GM12878 (cell line): ENCODE results near the gene TPRA1. TPM values are rescaled to one million over a fixed set of nuclear protein-coding genes. Genes with fewer than 3 reads are reported as not detected.

Experiments
- ATAC-seq: fragments of 200-7000 bp; cut with Tn5 transposase; 3 replicates; pipeline ENCODE4 v1.9.1; 2020; ENCODE audit warnings: mild to moderate bottlenecking, moderate library complexity
- BruUV-seq: library from RNA; stranded (reverse); fragments of 400-500 nt; replicated peaks from 2 replicates; lab custom pipeline; 2021; lab: Mats Ljungman, UMichigan
- CTCF ChIA-PET: fragments of 300-600 bp; sonication (Branson Sonifier 250); formaldehyde crosslinking; extraction: SDS; loops from one replicate; lab custom pipeline; 2021; ENCODE audit warnings: inconsistent platforms; lab: Yijun Ruan, JAX
- POLR2A ChIA-PET: fragments of 350-600 bp; formaldehyde crosslinking; extraction: SDS; loops from one replicate; lab custom pipeline; 2021; ENCODE audit warnings: inconsistent platforms; lab: Charles Lee
- RAD21 ChIA-PET: fragments of 300-600 bp; sonication (Branson Sonifier 250); formaldehyde crosslinking; loops from one replicate; lab custom pipeline; 2023; ENCODE audit warnings: antibody characterized with exemption; ENCODE audit not compliant: unreplicated experiment; lab: Charles Lee
- SMC1A ChIA-PET: fragments of 300-600 bp; sonication (Branson Sonifier 250); formaldehyde crosslinking; loops from one replicate; lab custom pipeline; 2023; ENCODE audit not compliant: unreplicated experiment, uncharacterized antibody; lab: Charles Lee
- DNase-seq: peaks from one replicate; pipeline ENCODE4 v3.0.0-alpha.2; 2011; ENCODE audit warnings: low read depth, low spot score
- FAIRE-seq: peaks from 3 replicates; lab custom pipeline; 2011; peaks lifted over from hg19 to GRCh38; lab: Jason Lieb, UNC
- H2AFZ ChIP-seq: 2 replicates; pipeline ENCODE4 v1.6.0; 2011; ENCODE audit warnings: low read depth, low read length, control low read depth; ENCODE audit not compliant: control insufficient read depth
- H3K27ac ChIP-seq: 2 replicates; pipeline ENCODE4 v1.5.1; 2011; ENCODE audit warnings: control low read depth; ENCODE audit not compliant: control insufficient read depth, insufficient read depth
- H3K27me3 ChIP-seq, 2 experiments: replicated peaks in 1 of 2; 2 replicates each; pipeline versions ENCODE4 v1.6.0 to v1.6.1; 2011; ENCODE audit warnings: low read length in 1 of 2; ENCODE audit not compliant: control insufficient read depth in 2 of 2, insufficient read depth in 2 of 2
- H3K36me3 ChIP-seq, 2 experiments: 2 replicates each; pipeline ENCODE4 v1.5.1; 2011; ENCODE audit warnings: low read length in 1 of 2; ENCODE audit not compliant: control insufficient read depth in 2 of 2, insufficient read depth in 2 of 2
- H3K4me1 ChIP-seq: 2 replicates; pipeline ENCODE4 v1.6.1; 2011; ENCODE audit warnings: mild to moderate bottlenecking, low read length, moderate library complexity, mixed read lengths; ENCODE audit not compliant: control insufficient read depth, insufficient read depth
- H3K4me2 ChIP-seq: 2 replicates; pipeline ENCODE4 v1.6.0; 2011; ENCODE audit warnings: control low read depth; ENCODE audit not compliant: control insufficient read depth, insufficient read depth
- H3K4me3 ChIP-seq: fragments of 200-600 bp; sonication (generic); 2 replicates; pipeline ENCODE4 v1.5.1; 2016
- H3K79me2 ChIP-seq: 2 replicates; pipeline ENCODE4 v1.6.0; 2011; ENCODE audit warnings: low read length; ENCODE audit not compliant: control insufficient read depth, insufficient read depth
- H3K9ac ChIP-seq: 2 replicates; pipeline ENCODE4 v1.8.0; 2011; ENCODE audit warnings: low read length, control low read depth, mixed read lengths; ENCODE audit not compliant: control insufficient read depth, insufficient read depth
- H3K9me3 ChIP-seq: replicated peaks from 3 replicates; pipeline ENCODE4 v1.5.1; 2011; ENCODE audit warnings: mild to moderate bottlenecking, low read length; ENCODE audit not compliant: control insufficient read depth, insufficient read depth
- H4K20me1 ChIP-seq: 2 replicates; pipeline ENCODE4 v1.6.0; 2011; ENCODE audit not compliant: control insufficient read depth, insufficient read depth
- BCL3 ChIP-seq: IDR thresholded peaks from 2 replicates; pipeline ENCODE4 v1.6.1; 2011; ENCODE audit warnings: borderline replicate concordance, low read depth, mild to moderate bottlenecking, moderate library complexity, low read length; ENCODE audit not compliant: insufficient read depth, poor library complexity, severe bottlenecking
- BHLHE40 ChIP-seq, 2 experiments: fragments of 450-650 bp in 1 of 2; IDR thresholded peaks; 2 replicates each; pipeline ENCODE4 v1.6.1; 2011 to 2017; ENCODE audit warnings: low read depth in 2 of 2, borderline replicate concordance in 1 of 2, improper control_type of control experiment in 1 of 2, low read length in 1 of 2, mild to moderate bottlenecking in 1 of 2
- BMI1 ChIP-seq: fragments of 450-650 bp; IDR thresholded peaks from 2 replicates; pipeline ENCODE4 v1.6.1; 2016; ENCODE audit warnings: mild to moderate bottlenecking, moderate library complexity, borderline replicate concordance
- BRCA1 ChIP-seq: IDR thresholded peaks from 2 replicates; pipeline ENCODE4 v1.6.1; 2011; ENCODE audit warnings: low read depth, low read length, improper control_type of control experiment
- CHD4 ChIP-seq: fragments of 200-600 bp; sonication (generic); IDR thresholded peaks from 2 replicates; pipeline ENCODE4 v1.6.1; 2016; ENCODE audit warnings: mild to moderate bottlenecking
- CREB1 ChIP-seq: IDR thresholded peaks from 2 replicates; pipeline ENCODE4 v1.6.1; 2012; ENCODE audit warnings: low read depth, mild to moderate bottlenecking, inconsistent platforms
- DPF2 ChIP-seq: fragments of 450-650 bp; IDR thresholded peaks from 2 replicates; pipeline ENCODE4 v1.6.1; 2017; ENCODE audit warnings: mild to moderate bottlenecking
- EGR1 ChIP-seq, 2 experiments: IDR thresholded peaks; 1 replicate in 1 of 2; 2 replicates in 1 of 2; pipeline ENCODE4 v1.6.1; 2011 to 2012; ENCODE audit warnings: low read depth in 2 of 2, low read length in 2 of 2, borderline replicate concordance in 1 of 2, mild to moderate bottlenecking in 1 of 2, moderate library complexity in 1 of 2
- ETV6 ChIP-seq, 2 experiments: fragments of 450-650 bp in 1 of 2; IDR thresholded peaks in 1 of 2; conservative IDR thresholded peaks in 1 of 2; 2 replicates each; pipeline ENCODE4 v1.6.1; 2014; ENCODE audit warnings: antibody characterized with exemption in 1 of 2, borderline replicate concordance in 1 of 2, low read depth in 1 of 2, mild to moderate bottlenecking in 1 of 2, moderate library complexity in 1 of 2
- HCFC1 ChIP-seq: fragments of 150-350 bp; IDR thresholded peaks from 2 replicates; pipeline ENCODE4 v1.6.1; 2014; ENCODE audit warnings: low read length
- IRF4 ChIP-seq: IDR thresholded peaks from 2 replicates; pipeline ENCODE4 v1.6.1; 2011; ENCODE audit warnings: low read depth, low read length
- LARP7 ChIP-seq: fragments of 450-650 bp; IDR thresholded peaks from 2 replicates; pipeline ENCODE4 v1.6.1; 2017; ENCODE audit warnings: mild to moderate bottlenecking
- MTA2 ChIP-seq: fragments of 450-650 bp; IDR thresholded peaks from 2 replicates; pipeline ENCODE4 v1.6.1; 2016; ENCODE audit warnings: low read depth, mild to moderate bottlenecking, moderate library complexity
- NR2F1 ChIP-seq: fragments of 450-650 bp; conservative IDR thresholded peaks from 2 replicates; pipeline ENCODE4 v1.6.1; 2017; ENCODE audit warnings: mild to moderate bottlenecking
- PML ChIP-seq: IDR thresholded peaks from 2 replicates; pipeline ENCODE4 v1.6.1; 2012; ENCODE audit warnings: low read length, inconsistent platforms
- POLR2AphosphoS5 ChIP-seq: IDR thresholded peaks from 2 replicates; pipeline ENCODE4 v1.6.1; 2011; ENCODE audit warnings: mild to moderate bottlenecking, low read length, inconsistent platforms
- RAD21 ChIP-seq: IDR thresholded peaks from 2 replicates; pipeline ENCODE4 v1.6.1; 2011; ENCODE audit warnings: mild to moderate bottlenecking, low read depth, low read length, moderate library complexity; ENCODE audit not compliant: insufficient read depth
- SREBF1 ChIP-seq: IDR thresholded peaks from 2 replicates; pipeline ENCODE4 v1.6.1; 2012; ENCODE audit warnings: mild to moderate bottlenecking, low read length
- SUZ12 ChIP-seq: fragments of 200-600 bp; sonication (generic); IDR thresholded peaks from one replicate; pipeline ENCODE4 v1.6.1; 2018; ENCODE audit warnings: antibody characterized with exemption, mild to moderate bottlenecking; ENCODE audit not compliant: unreplicated experiment
- ZNF217 ChIP-seq: fragments of 450-650 bp; IDR thresholded peaks from 2 replicates; pipeline ENCODE4 v1.6.1; 2017; ENCODE audit warnings: antibody characterized with exemption, mild to moderate bottlenecking
- WGBS: methylation state at CpG from one replicate; pipeline ENCODE4 v1.1.6; 2016; ENCODE audit warnings: low lambda C conversion rate; ENCODE audit not compliant: insufficient replicate concordance, insufficient coverage; ENCODE audit errors: missing lambda C conversion rate; 5-methylcytosine and 5-hydroxymethylcytosine counted together
- in situ Hi-C: fragments of 300-500 bp; cut with MboI; formaldehyde crosslinking; loops from 9 replicates; pipeline ENCODE4 v1.14.3; 2018; ENCODE audit warnings: mixed read lengths
- intact Hi-C: fragments of 100-400 bp; cut with micrococcal nuclease; formaldehyde crosslinking; loops from one replicate; pipeline ENCODE4 v1.14.2; 2022; ENCODE audit not compliant: unreplicated experiment
- polyA plus RNA-seq, 11 experiments: library from polyadenylated mRNA; depleted of rRNA in 4 of 11; unstranded in 6 of 11; stranded (reverse) in 5 of 11; fragments of >200 nt; fragmentation: Nextera tagmentation in 4 of 11; fragmentation: Illumina TruSeq in 1 of 11; extraction: Ambion mirVana in 4 of 11; extraction: Trizol in 1 of 11; gene quantifications; 1 replicate in 1 of 11; 2 replicates in 10 of 11; pipeline versions ENCODE4 v1.2.1 to v1.2.3, GENCODE V29; 2011 to 2016; ENCODE audit warnings: inconsistent platforms in 2 of 11, missing spikeins in 2 of 11, low read depth in 1 of 11
- total RNA-seq, 4 experiments: library from RNA; depleted of rRNA in 3 of 4; stranded (reverse); fragments of >200 nt in 3 of 4; fragmentation: Illumina TruSeq in 1 of 4; extraction: Trizol in 1 of 4; gene quantifications; 2 replicates each; pipeline versions ENCODE4 v1.2.1 to v1.2.3, GENCODE V29; 2013 to 2021
- TF ChIP-seq, protein P1 (sequence below): fragments of 150-350 bp; IDR thresholded peaks from 2 replicates; pipeline ENCODE4 v1.6.1; 2016; ENCODE audit warnings: low read depth, low read length

Gene TPRA1
- total and polyA plus RNA-seq, 10 of the 15 experiments (the other 5 are each of a cell fraction or from before 2014, with no cell fraction given), result 1.8 to 39.6 (median 26.6) TPM

DNA sequence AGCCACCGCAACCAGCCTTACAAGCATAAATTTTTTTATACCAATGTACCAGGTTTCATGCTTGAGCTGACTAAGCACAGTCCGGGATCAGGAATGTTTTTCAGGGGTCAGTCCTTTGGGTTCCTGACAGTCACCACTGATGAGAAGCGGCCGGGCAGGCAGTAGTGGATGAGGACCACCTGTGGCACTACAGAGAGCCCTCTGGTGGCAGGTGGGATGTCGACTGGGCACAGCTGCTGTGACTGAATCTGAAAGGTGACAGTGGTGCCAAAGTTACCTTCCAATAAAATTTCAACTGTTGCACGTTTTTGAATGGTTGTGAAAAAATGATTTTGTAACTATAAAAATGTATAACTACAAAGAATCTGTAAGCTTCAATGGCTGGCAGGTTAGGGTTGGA, 34.0 kb downstream of the TPRA1 start (continued):
- TF ChIP-seq LARP7, result no peak
- TF ChIP-seq, all 136 proteins: peak for 1

- ChIA-PET SMC1A (no interaction called here), POLR2A (no interaction called here), RAD21 (no interaction called here), CTCF (interaction anchor here (1.7 kb wide), 1 partner anchor 10 kb away, joined by 6 read pairs; no protein-coding TSS in a partner anchor)
- in situ Hi-C loops (no loop called here), intact Hi-C loops (no loop called here)
- no peak overlapping the region for H2AFZ ChIP-seq
- peaks cover 0 to 2% of the 10 kb centered on the region in 2 experiments; a peak in 3 of 4 replicates for H3K27me3 ChIP-seq
- H3K4me2 ChIP-seq, result no peak overlapping the region
- WGBS, result 11% methylated on average over 4 of the region's 4 CpGs
- H3K9ac ChIP-seq, result no peak overlapping the region
- H3K36me3 ChIP-seq, result no peaks in the 10 kb centered on the region
- FAIRE-seq (no peak), ATAC-seq (no peak), DNase-seq (no peak)
- no peak overlapping the region for H3K27ac ChIP-seq
- TF ChIP-seq POLR2AphosphoS5 (no peak), ZNF217 (no peak), BHLHE40 (IDR thresholded peaks at IDR 0.05; ENCODE audit: borderline replicate concordance in 1 of 2, low read depth in 2 of 2, low read length in 1 of 2) (no peak), ETV6 (conservative IDR thresholded peaks at IDR 0.05 in 1 of 2, IDR thresholded peaks at IDR 0.05 in 1 of 2; ENCODE audit: borderline replicate concordance in 1 of 2, low read depth in 1 of 2) (no peak), CREB1 (no peak), EGR1 (IDR thresholded peaks at IDR 0.05; ENCODE audit: borderline replicate concordance in 1 of 2, low read depth in 2 of 2, low read length in 2 of 2) (no peak), SREBF1 (no peak), NR2F1 (no peak), BMI1 (no peak), RAD21 (no peak), BCL3 (no peak), PML (no peak), HCFC1 (no peak), BRCA1 (no peak), DPF2 (no peak), SUZ12 (no peak), IRF4 (no peak), MTA2 (no peak), CHD4 (no peak)
- TF ChIP-seq, protein P1, sequence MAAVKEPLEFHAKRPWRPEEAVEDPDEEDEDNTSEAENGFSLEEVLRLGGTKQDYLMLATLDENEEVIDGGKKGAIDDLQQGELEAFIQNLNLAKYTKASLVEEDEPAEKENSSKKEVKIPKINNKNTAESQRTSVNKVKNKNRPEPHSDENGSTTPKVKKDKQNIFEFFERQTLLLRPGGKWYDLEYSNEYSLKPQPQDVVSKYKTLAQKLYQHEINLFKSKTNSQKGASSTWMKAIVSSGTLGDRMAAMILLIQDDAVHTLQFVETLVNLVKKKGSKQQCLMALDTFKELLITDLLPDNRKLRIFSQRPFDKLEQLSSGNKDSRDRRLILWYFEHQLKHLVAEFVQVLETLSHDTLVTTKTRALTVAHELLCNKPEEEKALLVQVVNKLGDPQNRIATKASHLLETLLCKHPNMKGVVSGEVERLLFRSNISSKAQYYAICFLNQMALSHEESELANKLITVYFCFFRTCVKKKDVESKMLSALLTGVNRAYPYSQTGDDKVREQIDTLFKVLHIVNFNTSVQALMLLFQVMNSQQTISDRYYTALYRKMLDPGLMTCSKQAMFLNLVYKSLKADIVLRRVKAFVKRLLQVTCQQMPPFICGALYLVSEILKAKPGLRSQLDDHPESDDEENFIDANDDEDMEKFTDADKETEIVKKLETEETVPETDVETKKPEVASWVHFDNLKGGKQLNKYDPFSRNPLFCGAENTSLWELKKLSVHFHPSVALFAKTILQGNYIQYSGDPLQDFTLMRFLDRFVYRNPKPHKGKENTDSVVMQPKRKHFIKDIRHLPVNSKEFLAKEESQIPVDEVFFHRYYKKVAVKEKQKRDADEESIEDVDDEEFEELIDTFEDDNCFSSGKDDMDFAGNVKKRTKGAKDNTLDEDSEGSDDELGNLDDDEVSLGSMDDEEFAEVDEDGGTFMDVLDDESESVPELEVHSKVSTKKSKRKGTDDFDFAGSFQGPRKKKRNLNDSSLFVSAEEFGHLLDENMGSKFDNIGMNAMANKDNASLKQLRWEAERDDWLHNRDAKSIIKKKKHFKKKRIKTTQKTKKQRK, result no peak
- BruUV-seq, result no TSS peak
- no peaks in the 10 kb centered on the region for H4K20me1 ChIP-seq
- H3K4me1 ChIP-seq, result no peaks in the 10 kb centered on the region
- H3K9me3 ChIP-seq, result no peaks in the 10 kb centered on the region; the same call in 2 of the 3 replicates
- no peaks in the 10 kb centered on the region for H3K79me2 ChIP-seq
- H3K4me3 ChIP-seq, result no peak overlapping the region
Measured at GRCh38 chr3:127555108-127555507, 35.4 kb downstream of the TPRA1 start.
